HG03196 (cell line): ENCODE data around the gene PELO.
"Not testable (repeated sequence)": the region's sequence is repeated elsewhere in the genome, so short reads cannot be mapped to it uniquely, and the experiment has no call there.

ENCODE experiments used
- ATAC-seq: cut with Tn5 transposase; IDR thresholded peaks from one replicate; pipeline ENCODE4 v1.9.1; 2021; ENCODE audit not compliant: unreplicated experiment

PELO gene

GRCh38 chr5:52800394-52801213 is 12.9 kb downstream of the PELO start:
- peak; percentile 34 for ATAC-seq

GRCh38 chr5:52801329-52801728 is 13.6 kb downstream of the PELO start:
- no peak for ATAC-seq

GRCh38 chr5:52802272-52802973 is 14.7 kb downstream of the PELO start:
- ATAC-seq = no peak

- no peak for ATAC-seq
Measured at GRCh38 chr5:52802974-52803336, 15.2 kb downstream of the PELO start.

- no peak for ATAC-seq
Measured at GRCh38 chr5:52804387-52804791, 16.7 kb downstream of the PELO start.

GRCh38 chr5:52804981-52805380 is 17.3 kb downstream of the PELO start:
- no peak for ATAC-seq

- ATAC-seq = no peak
Measured at GRCh38 chr5:52805615-52806014, 17.9 kb downstream of the PELO start.

- ATAC-seq = no peak
Measured at GRCh38 chr5:52807037-52807436, 19.3 kb downstream of the PELO start.

GRCh38 chr5:52807723-52808122 is 20.0 kb downstream of the PELO start:
- no peak for ATAC-seq

- ATAC-seq = no peak
Measured at GRCh38 chr5:52808316-52808901, 20.7 kb downstream of the PELO start.

GRCh38 chr5:52809884-52810283 is 22.2 kb downstream of the PELO start:
- ATAC-seq = no peak

- no peak for ATAC-seq
Measured at GRCh38 chr5:52810426-52810825, 22.7 kb downstream of the PELO start.

GRCh38 chr5:52811067-52811749 is 23.5 kb downstream of the PELO start:
- no peak for ATAC-seq

GRCh38 chr5:52814352-52815148 is 26.8 kb downstream of the PELO start:
- ATAC-seq = no peak

GRCh38 chr5:52817818-52818217 is 30.1 kb downstream of the PELO start:
- no peak for ATAC-seq

GRCh38 chr5:52818360-52818759 is 30.6 kb downstream of the PELO start:
- no peak for ATAC-seq

- ATAC-seq = not testable (repeated sequence)
Measured at GRCh38 chr5:52818807-52819206, 31.1 kb downstream of the PELO start.

GRCh38 chr5:52821901-52822300 is 34.2 kb downstream of the PELO start:
- ATAC-seq = no peak

GRCh38 chr5:52822437-52822836 is 34.7 kb downstream of the PELO start:
- no peak for ATAC-seq

- ATAC-seq = no peak
Measured at GRCh38 chr5:52824827-52825226, 37.1 kb downstream of the PELO start.

- ATAC-seq = peak; percentile 82
Measured at GRCh38 chr5:52825826-52826225, 38.1 kb downstream of the PELO start.
